ENCODE results near the gene TRIO.

- TF ChIP-seq FOXM1 (IDR thresholded peaks at IDR 0.05; ENCODE audit: borderline replicate concordance) (no peak), SP1 (IDR thresholded peaks at IDR 0.05) (no peak), FOXA1 (IDR thresholded peaks at IDR 0.05) (no peak), TARDBP (IDR thresholded peaks at IDR 0.05) (no peak), ZNF384 (IDR thresholded peaks at IDR 0.05) (no peak), PKNOX1 (IDR thresholded peaks at IDR 0.05) (no peak), ARNT (IDR thresholded peaks at IDR 0.05) (no peak), HDGF (IDR thresholded peaks at IDR 0.05; ENCODE audit: borderline replicate concordance) (no peak), L3MBTL2 (conservative IDR thresholded peaks at IDR 0.05) (no peak), SUZ12 (IDR thresholded peaks at IDR 0.05) (no peak), BHLHE40 (IDR thresholded peaks at IDR 0.05; ENCODE audit: borderline replicate concordance) (no peak), LEF1 (IDR thresholded peaks at IDR 0.05; ENCODE audit: borderline replicate concordance) (no peak), ELF4 (IDR thresholded peaks at IDR 0.05) (no peak)
Observed at GRCh38 chr5:14217587-14217986, 74.4 kb downstream of the TRIO start.
